GM18858 (cell line): ENCODE measurements around the gene FGFR2.

Experiments used
- ATAC-seq: cut with Tn5 transposase; IDR thresholded peaks from one replicate; pipeline ENCODE4 v1.9.1; 2021; ENCODE audit not compliant: unreplicated experiment

The FGFR2 gene

GRCh38 chr10:121598263-121599249 lies at the start of gene FGFR2:
FGFR2 (minus strand) TSS chr10:121598444; CDS start chr10:121593817, 4,627 bp downstream.
- ATAC-seq: no peak

- ATAC-seq: no peak
Observed at GRCh38 chr10:121647401-121647800, 49.2 kb upstream of the FGFR2 start.

GRCh38 chr10:121645696-121646095 lies 47.5 kb upstream of the FGFR2 start:
- no peak for ATAC-seq

GRCh38 chr10:121644501-121644900 lies 46.3 kb upstream of the FGFR2 start:
- ATAC-seq: no peak

- no peak for ATAC-seq
Observed at GRCh38 chr10:121640266-121640665, 42.0 kb upstream of the FGFR2 start.

- ATAC-seq: no peak
Observed at GRCh38 chr10:121639416-121639815, 41.2 kb upstream of the FGFR2 start.

GRCh38 chr10:121637437-121637836 lies 39.2 kb upstream of the FGFR2 start:
- ATAC-seq: no peak

GRCh38 chr10:121633056-121633455 lies 34.8 kb upstream of the FGFR2 start:
- ATAC-seq: no peak

- ATAC-seq: no peak
Observed at GRCh38 chr10:121631365-121632029, 33.3 kb upstream of the FGFR2 start.

- no peak for ATAC-seq
Observed at GRCh38 chr10:121628859-121629258, 30.6 kb upstream of the FGFR2 start.

- ATAC-seq: no peak
Observed at GRCh38 chr10:121627876-121628581, 29.8 kb upstream of the FGFR2 start.

GRCh38 chr10:121624836-121625486 lies 26.7 kb upstream of the FGFR2 start:
- ATAC-seq: no peak

- no peak for ATAC-seq
Observed at GRCh38 chr10:121618906-121619305, 20.7 kb upstream of the FGFR2 start.

- ATAC-seq: no peak
Observed at GRCh38 chr10:121617176-121617575, 18.9 kb upstream of the FGFR2 start.

- no peak for ATAC-seq
Observed at GRCh38 chr10:121616291-121616690, 18.0 kb upstream of the FGFR2 start.

- ATAC-seq: no peak
Observed at GRCh38 chr10:121615836-121616235, 17.6 kb upstream of the FGFR2 start.

GRCh38 chr10:121615435-121615793 lies 17.2 kb upstream of the FGFR2 start:
- ATAC-seq: no peak

- no peak for ATAC-seq
Observed at GRCh38 chr10:121614613-121615434, 16.6 kb upstream of the FGFR2 start.

GRCh38 chr10:121613456-121613855 lies 15.2 kb upstream of the FGFR2 start:
- no peak for ATAC-seq
